PC-9 (cell line): Measurements from ENCODE around the gene SH3PXD2A. TPM values are rescaled to one million over a fixed set of nuclear protein-coding genes. Genes with fewer than 3 reads are reported as not detected.
A peak's percentile ranks its signal among the peaks of the same experiment; 100 is the strongest.

Experiments
- BruUV-seq: library from RNA; stranded (reverse); fragments of 400-500 nt; replicated peaks from 2 replicates; lab custom pipeline; 2021; lab: Mats Ljungman, UMichigan
- CTCF ChIA-PET: fragments of 300-600 bp; sonication (Branson Sonifier 250); formaldehyde crosslinking; loops from one replicate; lab custom pipeline; 2022; ENCODE audit warnings: antibody characterized with exemption; lab: Charles Lee
- POLR2A ChIA-PET: fragments of 300-600 bp; sonication (Branson Sonifier 250); formaldehyde crosslinking; loops from one replicate; lab custom pipeline; 2022; ENCODE audit warnings: antibody characterized with exemption; ENCODE audit not compliant: unreplicated experiment; lab: Charles Lee
- DNase-seq, 2 experiments: peaks; one replicate each; pipeline versions ENCODE4 v3.0.0 to v3.0.0-alpha.2; 2015 to 2022; ENCODE audit warnings: mixed read lengths in 1 of 2
- H2AFZ ChIP-seq: fragments of 200-600 bp; sonication (generic); 2 replicates; pipeline ENCODE4 v1.8.1; 2017; ENCODE audit warnings: antibody characterized with exemption
- H3F3A ChIP-seq: fragments of 200-600 bp; sonication (generic); 2 replicates; pipeline ENCODE4 v1.8.1; 2017; ENCODE audit warnings: antibody characterized with exemption, mild to moderate bottlenecking, low read depth; ENCODE audit not compliant: insufficient read depth
- H3K27ac ChIP-seq: fragments of 200-600 bp; sonication (generic); 2 replicates; pipeline ENCODE4 v1.6.1; 2016; ENCODE audit warnings: mixed run types
- H3K27me3 ChIP-seq: fragments of 200-600 bp; sonication (generic); 2 replicates; pipeline ENCODE4 v1.6.1; 2016; ENCODE audit warnings: low read depth, mixed run types; ENCODE audit not compliant: insufficient read depth
- H3K36me3 ChIP-seq: fragments of 200-600 bp; sonication (generic); 2 replicates; pipeline ENCODE4 v1.6.1; 2016; ENCODE audit warnings: low read depth, mixed run types
- H3K4me1 ChIP-seq: fragments of 200-600 bp; sonication (generic); replicated peaks from 2 replicates; pipeline ENCODE4 v1.6.1; 2016; ENCODE audit warnings: mixed run types; ENCODE audit not compliant: insufficient read depth
- H3K4me2 ChIP-seq: fragments of 200-600 bp; sonication (generic); 2 replicates; pipeline ENCODE4 v1.6.1; 2017; ENCODE audit warnings: mixed run types
- H3K4me3 ChIP-seq: fragments of 200-600 bp; sonication (generic); 2 replicates; pipeline ENCODE4 v1.6.1; 2016; ENCODE audit warnings: mixed run types
- H3K79me2 ChIP-seq: fragments of 200-600 bp; sonication (generic); 2 replicates; pipeline ENCODE4 v1.6.1; 2017; ENCODE audit warnings: low read depth, mixed run types
- H3K9me2 ChIP-seq: fragments of 200-600 bp; sonication (generic); 2 replicates; pipeline ENCODE4 v1.8.1; 2017; ENCODE audit warnings: mild to moderate bottlenecking; ENCODE audit not compliant: insufficient read depth
- H3K9me3 ChIP-seq: fragments of 200-600 bp; sonication (generic); 2 replicates; pipeline ENCODE4 v1.8.1; 2016; ENCODE audit warnings: low read depth; ENCODE audit not compliant: insufficient read depth
- H4K20me1 ChIP-seq: fragments of 200-600 bp; sonication (generic); 2 replicates; pipeline ENCODE4 v1.8.1; 2017; ENCODE audit not compliant: insufficient read depth
- EZH2 ChIP-seq: fragments of 200-600 bp; sonication (generic); IDR thresholded peaks from 2 replicates; pipeline ENCODE4 v1.8.0; 2017; ENCODE audit warnings: antibody characterized with exemption, low read depth
- intact Hi-C: fragments of 100-400 bp; cut with micrococcal nuclease; formaldehyde crosslinking; loops from one replicate; pipeline ENCODE4 v1.10.0; 2022; ENCODE audit not compliant: unreplicated experiment
- total RNA-seq: library from RNA; stranded (reverse); gene quantifications from 2 replicates; pipeline ENCODE4 v1.2.3, GENCODE V29; 2021
- TF ChIP-seq, protein P1 (sequence below): fragments of 200-600 bp; sonication (generic); conservative IDR thresholded peaks from 2 replicates; pipeline ENCODE4 v1.6.1; 2017; ENCODE audit warnings: mixed run types, antibody characterized with exemption, mild to moderate bottlenecking, moderate library complexity

SH3PXD2A gene
- total RNA-seq, 1 experiment from 2014 or later: 12.5 TPM

GRCh38 chr10:103592186-103593021 lies 263.0 kb downstream of the SH3PXD2A start:
- H3K4me3 ChIP-seq: no peak overlapping the region
- no peaks in the 10 kb centered on the region for H3F3A ChIP-seq
- intact Hi-C loops: loop anchor here (1.0 to 10.0 kb wide), 3 partner anchors 100 to 262 kb away; partner anchors contain the start of genes NEURL1 and SH3PXD2A
- no peak overlapping the region for H3K27ac ChIP-seq
- BruUV-seq: no TSS peak
- peak in 1 of 2 experiments; percentile 41 for DNase-seq
- CTCF ChIA-PET: interaction anchor here (0.6 kb wide), 3 partner anchors 107 to 758 kb away, joined by 3 to 6 read pairs (median 4); no protein-coding TSS in a partner anchor
- H3K36me3 ChIP-seq: no peaks in the 10 kb centered on the region
- H4K20me1 ChIP-seq: no peaks in the 10 kb centered on the region
- H2AFZ ChIP-seq: no peak overlapping the region
- H3K27me3 ChIP-seq: no peaks in the 10 kb centered on the region
- TF ChIP-seq, protein P1, sequence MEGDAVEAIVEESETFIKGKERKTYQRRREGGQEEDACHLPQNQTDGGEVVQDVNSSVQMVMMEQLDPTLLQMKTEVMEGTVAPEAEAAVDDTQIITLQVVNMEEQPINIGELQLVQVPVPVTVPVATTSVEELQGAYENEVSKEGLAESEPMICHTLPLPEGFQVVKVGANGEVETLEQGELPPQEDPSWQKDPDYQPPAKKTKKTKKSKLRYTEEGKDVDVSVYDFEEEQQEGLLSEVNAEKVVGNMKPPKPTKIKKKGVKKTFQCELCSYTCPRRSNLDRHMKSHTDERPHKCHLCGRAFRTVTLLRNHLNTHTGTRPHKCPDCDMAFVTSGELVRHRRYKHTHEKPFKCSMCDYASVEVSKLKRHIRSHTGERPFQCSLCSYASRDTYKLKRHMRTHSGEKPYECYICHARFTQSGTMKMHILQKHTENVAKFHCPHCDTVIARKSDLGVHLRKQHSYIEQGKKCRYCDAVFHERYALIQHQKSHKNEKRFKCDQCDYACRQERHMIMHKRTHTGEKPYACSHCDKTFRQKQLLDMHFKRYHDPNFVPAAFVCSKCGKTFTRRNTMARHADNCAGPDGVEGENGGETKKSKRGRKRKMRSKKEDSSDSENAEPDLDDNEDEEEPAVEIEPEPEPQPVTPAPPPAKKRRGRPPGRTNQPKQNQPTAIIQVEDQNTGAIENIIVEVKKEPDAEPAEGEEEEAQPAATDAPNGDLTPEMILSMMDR: peak; percentile 74
- TF ChIP-seq EZH2: no peak
- POLR2A ChIA-PET: no interaction called here
- H3K4me2 ChIP-seq: no peak overlapping the region
- no peaks in the 10 kb centered on the region; the same call in 1 of the 2 replicates for H3K4me1 ChIP-seq
- no peaks in the 10 kb centered on the region for H3K9me3 ChIP-seq
- no peaks in the 10 kb centered on the region for H3K9me2 ChIP-seq
- H3K79me2 ChIP-seq: no peaks in the 10 kb centered on the region

DNA sequence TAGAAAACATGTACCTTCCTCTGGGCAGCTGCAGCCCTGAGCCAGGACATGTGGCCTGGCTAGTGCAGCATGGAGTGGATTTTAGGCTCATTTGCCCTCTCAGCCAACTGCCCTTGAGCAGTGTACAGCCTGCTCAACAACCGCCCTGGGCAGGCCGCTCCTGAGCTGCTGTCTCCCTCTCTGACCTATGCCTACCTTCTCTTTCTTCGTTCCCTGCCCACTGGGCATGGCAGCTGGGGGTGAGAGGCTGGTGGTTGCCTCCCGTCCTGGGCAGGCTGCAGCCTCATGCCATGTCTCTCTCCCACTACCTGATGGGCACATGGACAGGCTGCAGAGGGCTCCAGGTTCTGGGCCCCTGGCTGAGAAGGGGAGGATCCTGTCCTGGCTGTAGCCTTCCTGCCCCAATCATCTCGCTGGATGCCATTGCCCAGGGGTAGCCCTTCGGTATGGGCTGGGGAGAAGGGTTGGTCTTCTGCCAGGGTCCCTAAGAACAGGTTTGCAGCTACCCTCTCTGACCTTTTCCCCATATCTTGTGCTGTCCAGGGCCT lies 264.6 kb downstream of the SH3PXD2A start:
- CTCF ChIA-PET: interaction anchor here (0.6 kb wide), 1 partner anchor 1047 kb away, joined by 3 read pairs; no protein-coding TSS in a partner anchor
- intact Hi-C loops: loop anchor here (5.0 to 10.0 kb wide), 2 partner anchors 99 to 264 kb away; partner anchors contain the start of genes NEURL1 and SH3PXD2A
- Histone ChIP-seq H3K27ac (no peak overlapping the region), H3K4me2 (no peak overlapping the region), H3F3A (no peaks in the 10 kb centered on the region), H2AFZ (no peak overlapping the region), H3K4me3 (no peak overlapping the region), H3K9me3 (no peaks in the 10 kb centered on the region), H4K20me1 (no peaks in the 10 kb centered on the region), H3K79me2 (no peaks in the 10 kb centered on the region), H3K4me1 (no peaks in the 10 kb centered on the region; the same call in 1 of the 2 replicates), H3K36me3 (no peaks in the 10 kb centered on the region), H3K9me2 (no peaks in the 10 kb centered on the region), H3K27me3 (no peaks in the 10 kb centered on the region)
- POLR2A ChIA-PET: interaction anchor here (0.5 kb wide), 1 partner anchor 416 kb away, joined by 4 read pairs; no protein-coding TSS in a partner anchor
- TF ChIP-seq, protein P1: no peak
- no peak for TF ChIP-seq EZH2
- no peak for DNase-seq
- no TSS peak for BruUV-seq

DNA sequence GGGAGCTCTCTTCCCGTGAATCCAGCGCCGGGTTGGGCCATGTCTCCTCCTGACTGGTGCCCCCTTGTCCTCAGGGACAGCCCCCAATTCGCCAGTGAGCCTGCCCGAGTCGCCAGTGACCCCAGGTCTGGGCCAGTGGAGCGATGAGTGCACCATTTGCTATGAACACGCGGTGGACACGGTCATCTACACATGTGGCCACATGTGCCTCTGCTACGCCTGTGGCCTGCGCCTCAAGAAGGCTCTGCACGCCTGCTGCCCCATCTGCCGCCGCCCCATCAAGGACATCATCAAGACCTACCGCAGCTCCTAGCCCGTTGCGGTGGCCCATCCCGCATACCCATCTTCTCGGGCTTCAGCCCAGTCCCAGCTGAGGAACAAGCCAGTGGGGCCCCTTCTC lies 265.3 kb downstream of the SH3PXD2A start:
- no peak for DNase-seq
- ChIA-PET POLR2A (no interaction called here), CTCF (interaction anchor here (0.6 kb wide), 1 partner anchor 1048 kb away, joined by 3 read pairs; no protein-coding TSS in a partner anchor)
- Histone ChIP-seq H3F3A (no peaks in the 10 kb centered on the region), H3K27me3 (no peaks in the 10 kb centered on the region), H3K4me3 (no peak overlapping the region), H3K36me3 (no peaks in the 10 kb centered on the region), H3K9me2 (no peaks in the 10 kb centered on the region), H3K4me2 (no peak overlapping the region), H3K27ac (no peak overlapping the region), H3K9me3 (no peaks in the 10 kb centered on the region), H4K20me1 (no peaks in the 10 kb centered on the region), H3K79me2 (no peaks in the 10 kb centered on the region), H2AFZ (no peak overlapping the region), H3K4me1 (no peaks in the 10 kb centered on the region; the same call in 1 of the 2 replicates)
- TF ChIP-seq, protein P1: no peak
- no peak for TF ChIP-seq EZH2
- BruUV-seq: no TSS peak
- intact Hi-C loops: loop anchor here (5.0 to 10.0 kb wide), 2 partner anchors 98 to 265 kb away; partner anchors contain the start of genes NEURL1 and SH3PXD2A
